OCI-M2 (cell line): ENCODE measurements around the gene MEIS3.
"Not testable (repeated sequence)": the region's sequence is repeated elsewhere in the genome, so short reads cannot be mapped to it uniquely, and the experiment has no call there.

Experiments used
- DNase-seq: peaks from one replicate; lab custom pipeline; 2025; ENCODE audit not compliant: unreplicated experiment; lab: John Stamatoyannopoulos, UW

MEIS3 gene

GRCh38 chr19:47365455-47365854, 53.9 kb downstream of the MEIS3 start:
- not testable (repeated sequence) for DNase-seq

GRCh38 chr19:47363758-47364531, 55.4 kb downstream of the MEIS3 start:
- DNase-seq, result no peak

GRCh38 chr19:47362321-47362720, 57.0 kb downstream of the MEIS3 start:
- DNase-seq, result no peak

- DNase-seq, result no peak
These were observed 60.4 kb downstream of the MEIS3 start for GRCh38 chr19:47358936-47359335.

GRCh38 chr19:47357788-47358680, 61.3 kb downstream of the MEIS3 start:
- DNase-seq, result no peak

GRCh38 chr19:47356900-47357299, 62.4 kb downstream of the MEIS3 start:
- DNase-seq, result no peak

GRCh38 chr19:47353307-47353712, 66.0 kb downstream of the MEIS3 start:
- DNase-seq, result no peak
